ENCODE results near the gene KRT14. TPM values are rescaled to one million over a fixed set of nuclear protein-coding genes. Genes with fewer than 3 reads are reported as not detected.

The KRT14 gene
- total RNA-seq, 4 donors from 2014 or later = 115 to 7,717 (median 1,579) TPM

DNA sequence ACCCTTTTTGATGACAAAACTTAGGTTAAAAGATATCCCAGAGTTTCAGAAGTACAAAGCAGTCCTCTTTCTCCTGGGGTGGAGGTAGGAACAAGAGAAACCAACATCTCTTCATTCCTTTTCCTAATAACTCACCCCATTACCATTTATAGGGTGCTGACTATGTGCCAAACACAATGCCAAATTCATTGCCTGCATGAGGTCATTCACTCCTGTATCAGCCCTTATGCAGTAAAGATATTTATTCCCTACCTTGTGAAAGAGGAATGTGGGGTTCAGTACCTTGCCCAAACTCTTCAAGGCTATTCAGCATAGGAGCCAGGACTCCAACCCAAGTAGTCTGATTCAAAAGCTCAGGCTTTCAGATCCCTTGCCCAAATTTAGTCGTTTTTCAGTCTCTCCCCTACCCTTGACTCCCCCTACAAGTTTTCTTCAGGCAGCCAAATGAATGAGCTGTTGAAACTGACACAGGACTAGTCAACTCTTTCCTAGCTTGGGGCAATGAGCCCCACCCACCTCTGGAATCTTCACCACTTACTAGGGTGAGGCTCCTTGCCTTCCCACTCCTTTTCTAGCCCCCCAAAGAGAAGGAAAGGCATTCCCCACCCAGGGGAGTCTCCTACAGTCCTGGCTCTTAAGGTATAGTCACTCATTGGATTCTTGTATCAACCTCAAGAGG lies 5.9 kb downstream of the KRT14 start:
- H3K4me1 ChIP-seq = peaks cover 0 to 79% (median 19%) of the 10 kb centered on the region in 3 donors
- peak overlapping the region; percentile 45 to 81 (median 66) for H3K27ac ChIP-seq
- intact Hi-C loops (cut with DNase I) = loop anchor here (5.0 kb wide), 1 partner anchor 66 kb away; no protein-coding TSS in a partner anchor
- TF ChIP-seq CTCF (IDR thresholded peaks at IDR 0.05) = no peak
- TF ChIP-seq POLR2A (IDR thresholded peaks at IDR 0.05) = no peak
- no peaks in the 10 kb centered on the region for H3K9me3 ChIP-seq
- WGBS, 2 donors = 15 to 21% methylated on average over 1 of the region's 1 CpG
- DNase-seq = no peak
- no peaks in the 10 kb centered on the region for H3K36me3 ChIP-seq
- H3K4me3 ChIP-seq = no peak overlapping the region
- H3K27me3 ChIP-seq = peaks cover 0 to 55% (median 0%) of the 10 kb centered on the region in 4 donors

- intact Hi-C loops (cut with DNase I) = loop anchor here (5.0 kb wide), 1 partner anchor 67 kb away; no protein-coding TSS in a partner anchor
- WGBS, 2 donors = 40% methylated on average over 2 of the region's 2 CpGs; no CpG with 5 or more reads in 1 of the 2 donors
- H3K4me3 ChIP-seq = no peak overlapping the region
- H3K36me3 ChIP-seq = no peaks in the 10 kb centered on the region
- H3K4me1 ChIP-seq = peaks cover 0 to 73% (median 19%) of the 10 kb centered on the region in 3 donors
- TF ChIP-seq POLR2A (IDR thresholded peaks at IDR 0.05) (no peak), CTCF (IDR thresholded peaks at IDR 0.05) (no peak)
- peak overlapping the region; percentile 45 to 81 (median 66) for H3K27ac ChIP-seq
- H3K27me3 ChIP-seq = peaks cover 0 to 55% (median 0%) of the 10 kb centered on the region in 4 donors
- no peak for DNase-seq
- no peaks in the 10 kb centered on the region for H3K9me3 ChIP-seq
These were observed 6.5 kb downstream of the KRT14 start for GRCh38 chr17:41580244-41580575.

- Histone ChIP-seq H3K27me3 (peaks cover 0 to 55% (median 0%) of the 10 kb centered on the region in 4 donors), H3K36me3 (no peaks in the 10 kb centered on the region), H3K4me3 (peak overlapping the region in 1 of 4 donors; percentile 6), H3K9me3 (no peaks in the 10 kb centered on the region), H3K27ac (peak overlapping the region; percentile 50 to 81 (median 66)), H3K4me1 (peaks cover 0 to 67% (median 19%) of the 10 kb centered on the region in 3 donors)
- peak in 3 of 4 donors; percentile 12 to 67 (median 63) for TF ChIP-seq POLR2A (IDR thresholded peaks at IDR 0.05)
- peak; percentile 50 to 98 (median 90) for TF ChIP-seq CTCF (IDR thresholded peaks at IDR 0.05)
- no peak for DNase-seq
- 10 to 35% methylated on average over 8 to 10 of the region's 18 CpGs for WGBS, 2 donors
- intact Hi-C loops (cut with DNase I) = loop anchor here (5.0 kb wide), 1 partner anchor 68 kb away; no protein-coding TSS in a partner anchor
These were observed 7.0 kb downstream of the KRT14 start for GRCh38 chr17:41579484-41580243.

DNA sequence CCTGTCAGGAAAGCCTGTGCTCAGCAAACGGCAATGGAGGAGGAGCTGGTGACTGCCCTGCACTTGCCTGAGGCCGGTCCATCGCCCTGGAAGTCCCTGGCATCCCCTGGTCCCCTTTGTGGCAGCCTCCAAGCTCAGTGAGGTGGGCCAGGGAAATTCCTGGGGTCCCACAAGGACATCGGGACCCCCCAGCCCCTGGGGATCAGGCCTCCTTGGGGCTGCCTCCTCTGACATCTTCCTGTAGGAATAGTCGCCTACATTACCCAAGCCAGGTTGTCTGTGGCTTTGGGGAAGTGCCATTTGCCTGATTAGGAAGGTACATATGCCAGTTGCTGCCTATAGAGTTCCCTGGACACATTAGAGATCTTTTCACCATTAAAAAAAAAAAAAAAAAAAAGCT lies 7.7 kb downstream of the KRT14 start:
- intact Hi-C loops (cut with DNase I) = no loop called here
- Histone ChIP-seq H3K9me3 (no peaks in the 10 kb centered on the region), H3K27me3 (peaks cover 0 to 61% (median 0%) of the 10 kb centered on the region in 4 donors), H3K27ac (peak overlapping the region in 3 of 4 donors; percentile 50 to 70 (median 53)), H3K4me1 (peaks cover 0 to 60% (median 19%) of the 10 kb centered on the region in 3 donors), H3K36me3 (no peaks in the 10 kb centered on the region), H3K4me3 (no peak overlapping the region)
- DNase-seq = no peak
- 50 to 67% methylated on average over 1 to 3 of the region's 5 CpGs for WGBS, 2 donors
- TF ChIP-seq CTCF (IDR thresholded peaks at IDR 0.05) (no peak), POLR2A (IDR thresholded peaks at IDR 0.05) (no peak)

GRCh38 chr17:41578538-41578937 lies 8.2 kb downstream of the KRT14 start:
- peak overlapping the region in 3 of 4 donors; percentile 50 to 70 (median 53) for H3K27ac ChIP-seq
- 85 to 88% methylated on average over 1 of the region's 1 CpG for WGBS, 2 donors
- H3K4me3 ChIP-seq = no peak overlapping the region
- peaks cover 0 to 62% (median 0%) of the 10 kb centered on the region in 4 donors for H3K27me3 ChIP-seq
- DNase-seq = no peak
- TF ChIP-seq POLR2A (IDR thresholded peaks at IDR 0.05) (no peak), CTCF (IDR thresholded peaks at IDR 0.05) (no peak)
- no peaks in the 10 kb centered on the region for H3K9me3 ChIP-seq
- H3K4me1 ChIP-seq = peaks cover 0 to 57% (median 19%) of the 10 kb centered on the region in 3 donors
- no peaks in the 10 kb centered on the region for H3K36me3 ChIP-seq
- intact Hi-C loops (cut with DNase I) = no loop called here

Data from esophagus squamous epithelium (tissue), 5 donors.